Esophagus squamous epithelium (tissue), 4 donors: ENCODE results near the gene PRKAB2.

Experiments
- CTCF ChIP-seq, 6 experiments: fragments of 450-650 bp in 4 of 6; fragments of 200-600 bp in 2 of 6; sonication (generic) in 2 of 6; IDR thresholded peaks; one replicate each; pipeline ENCODE4 v1.5.1; 2016 to 2019; ENCODE audit warnings: antibody characterized with exemption in 6 of 6, mild to moderate bottlenecking in 4 of 6, moderate library complexity in 4 of 6
- POLR2A ChIP-seq, 4 donors: fragments of 450-650 bp; IDR thresholded peaks; one replicate each; pipeline ENCODE4 v1.6.1; 2017; ENCODE audit warnings: antibody characterized with exemption in 4 of 4, mild to moderate bottlenecking in 4 of 4, moderate library complexity in 3 of 4

- TF ChIP-seq CTCF (IDR thresholded peaks at IDR 0.05) (no peak), POLR2A (IDR thresholded peaks at IDR 0.05) (no peak)
Observed at GRCh38 chr1:147142886-147143285, 29.4 kb downstream of the PRKAB2 start.
